Ishikawa (cell line): ENCODE data around the gene LAMC3.

Source experiments
- CEBPB ChIP-seq: IDR thresholded peaks from 2 replicates; pipeline ENCODE4 v1.6.1; 2012
- CREB1 ChIP-seq: IDR thresholded peaks from 2 replicates; pipeline ENCODE4 v1.6.1; 2012; ENCODE audit warnings: low read depth
- EGR1 ChIP-seq: IDR thresholded peaks from 2 replicates; pipeline ENCODE4 v1.6.1; 2012
- EP300 ChIP-seq: IDR thresholded peaks from 2 replicates; pipeline ENCODE4 v1.6.1; 2012; ENCODE audit warnings: borderline replicate concordance
- FOXM1 ChIP-seq: IDR thresholded peaks from 2 replicates; pipeline ENCODE4 v1.6.1; 2012; ENCODE audit warnings: low read depth, borderline replicate concordance
- NFIC ChIP-seq: IDR thresholded peaks from 2 replicates; pipeline ENCODE4 v1.6.1; 2012
- RAD21 ChIP-seq: IDR thresholded peaks from 2 replicates; pipeline ENCODE4 v1.6.1; 2012; ENCODE audit warnings: low read depth
- REST ChIP-seq: IDR thresholded peaks from 2 replicates; pipeline ENCODE4 v1.6.1; 2012; ENCODE audit warnings: low read depth, mild to moderate bottlenecking
- TAF1 ChIP-seq: IDR thresholded peaks from 2 replicates; pipeline ENCODE4 v1.6.1; 2012; ENCODE audit warnings: low read depth, mild to moderate bottlenecking
- TCF12 ChIP-seq: IDR thresholded peaks from 2 replicates; pipeline ENCODE4 v1.6.1; 2012; ENCODE audit warnings: low read depth
- TEAD4 ChIP-seq: IDR thresholded peaks from 2 replicates; pipeline ENCODE4 v1.6.1; 2012
- YY1 ChIP-seq: IDR thresholded peaks from 2 replicates; pipeline ENCODE4 v1.6.1; 2012; ENCODE audit warnings: low read depth
- ZBTB7A ChIP-seq: IDR thresholded peaks from 2 replicates; pipeline ENCODE4 v1.6.1; 2012; ENCODE audit warnings: low read depth
- TF ChIP-seq, protein P1 (sequence below): IDR thresholded peaks from 2 replicates; pipeline ENCODE4 v1.6.1; 2012
- TF ChIP-seq, protein P2 (sequence below): IDR thresholded peaks from 2 replicates; pipeline ENCODE4 v1.6.1; 2012

LAMC3 gene

GRCh38 chr9:131046093-131046380, 37.1 kb downstream of the LAMC3 start:
- TF ChIP-seq FOXM1 = no peak
- TF ChIP-seq EP300 = no peak
- TF ChIP-seq RAD21 = no peak
- no peak for TF ChIP-seq ZBTB7A
- no peak for TF ChIP-seq CREB1
- TF ChIP-seq TAF1 = no peak
- TF ChIP-seq CEBPB = no peak
- TF ChIP-seq REST = no peak
- no peak for TF ChIP-seq TEAD4
- TF ChIP-seq, protein P1, sequence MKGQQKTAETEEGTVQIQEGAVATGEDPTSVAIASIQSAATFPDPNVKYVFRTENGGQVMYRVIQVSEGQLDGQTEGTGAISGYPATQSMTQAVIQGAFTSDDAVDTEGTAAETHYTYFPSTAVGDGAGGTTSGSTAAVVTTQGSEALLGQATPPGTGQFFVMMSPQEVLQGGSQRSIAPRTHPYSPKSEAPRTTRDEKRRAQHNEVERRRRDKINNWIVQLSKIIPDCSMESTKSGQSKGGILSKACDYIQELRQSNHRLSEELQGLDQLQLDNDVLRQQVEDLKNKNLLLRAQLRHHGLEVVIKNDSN = no peak
- TF ChIP-seq EGR1 = no peak
- TF ChIP-seq, protein P2, sequence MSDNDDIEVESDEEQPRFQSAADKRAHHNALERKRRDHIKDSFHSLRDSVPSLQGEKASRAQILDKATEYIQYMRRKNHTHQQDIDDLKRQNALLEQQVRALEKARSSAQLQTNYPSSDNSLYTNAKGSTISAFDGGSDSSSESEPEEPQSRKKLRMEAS = no peak
- TF ChIP-seq NFIC = no peak
- no peak for TF ChIP-seq TCF12
- no peak for TF ChIP-seq YY1

DNA sequence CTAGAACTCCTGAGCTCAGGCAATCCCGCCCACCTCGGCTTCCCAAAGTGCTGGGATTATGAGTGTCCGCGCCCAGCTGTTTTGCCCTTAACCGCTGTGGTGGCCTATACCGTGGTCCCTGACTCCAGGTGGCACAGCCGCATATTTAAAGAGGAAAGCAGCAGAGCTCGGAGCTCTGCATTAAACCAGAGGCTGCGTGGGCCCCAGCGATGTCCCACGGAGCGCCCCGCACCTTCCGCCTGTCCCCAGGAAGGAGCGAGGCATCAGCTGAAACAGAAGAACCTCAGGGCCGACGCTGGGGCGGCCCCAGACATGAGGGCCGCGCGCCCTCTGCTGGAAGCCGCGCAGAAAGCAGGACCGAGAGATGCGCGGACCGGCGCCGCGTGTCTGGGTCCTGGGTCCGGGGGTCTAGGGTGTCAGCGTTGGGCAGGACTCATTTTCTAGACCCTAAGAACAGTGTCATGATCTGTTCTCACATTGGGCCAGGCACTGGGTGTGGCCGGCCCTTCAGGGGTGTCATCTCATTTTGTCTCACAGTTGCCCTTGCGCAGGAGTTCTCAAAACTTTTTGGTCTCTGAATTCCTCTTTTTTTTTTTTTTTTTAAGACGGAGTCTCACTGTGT, 37.7 kb downstream of the LAMC3 start:
- TF ChIP-seq ZBTB7A (peak; percentile 27; the same call in 1 of the 2 replicates), RAD21 (peak; percentile 92), EP300 (no peak)
- TF ChIP-seq, protein P2 = 0 out of 2 replicates have a peak, but pooled peaks have one; percentile 28

- TF ChIP-seq REST = no peak
- TF ChIP-seq TCF12 = no peak
- no peak for TF ChIP-seq RAD21
- TF ChIP-seq CEBPB = no peak
- TF ChIP-seq, protein P1 = no peak
- no peak for TF ChIP-seq EP300
- no peak for TF ChIP-seq YY1
- no peak for TF ChIP-seq NFIC
- no peak for TF ChIP-seq ZBTB7A
- TF ChIP-seq, protein P2 = no peak
- no peak for TF ChIP-seq FOXM1
- no peak for TF ChIP-seq TAF1
- no peak for TF ChIP-seq EGR1
Measured at GRCh38 chr9:131048332-131048731, 39.4 kb downstream of the LAMC3 start.

GRCh38 chr9:131048820-131049219, 39.8 kb downstream of the LAMC3 start:
- no peak for TF ChIP-seq EGR1
- no peak for TF ChIP-seq RAD21
- no peak for TF ChIP-seq TAF1
- no peak for TF ChIP-seq TEAD4
- TF ChIP-seq REST = no peak
- no peak for TF ChIP-seq YY1
- TF ChIP-seq ZBTB7A = no peak
- TF ChIP-seq CEBPB = no peak
- no peak for TF ChIP-seq NFIC
- TF ChIP-seq EP300 = no peak
- TF ChIP-seq, protein P2 = no peak
- no peak for TF ChIP-seq FOXM1
- TF ChIP-seq, protein P1 = no peak
- no peak for TF ChIP-seq TCF12
- no peak for TF ChIP-seq CREB1
